ENCODE data around the gene BIK.

GRCh38 chr22:43110927-43111623, 525 bp downstream of the BIK start:
- peak in 1 of 12 donors; percentile 1 for TF ChIP-seq CTCF (IDR thresholded peaks at IDR 0.05)
- TF ChIP-seq POLR2A (IDR thresholded peaks at IDR 0.05): no peak
